T-cell (primary cell): ENCODE data around the gene ITGA2. TPM values are rescaled to one million over a fixed set of nuclear protein-coding genes. Genes with fewer than 3 reads are reported as not detected.

Experiments used
- ATAC-seq, 4 experiments: fragments of 200-7000 bp in 3 of 4; fragments of 150-1000 bp in 1 of 4; cut with Tn5 transposase; replicated peaks in 1 of 4; 1 replicate in 3 of 4; 2 replicates in 1 of 4; pipeline ENCODE4 v1.10.0; 2021; ENCODE audit warnings: moderate library complexity in 3 of 4, mild to moderate bottlenecking in 2 of 4, moderate number of reproducible peaks in 1 of 4
- CTCF ChIA-PET, 2 donors: fragments of 300-600 bp; sonication (Branson Sonifier 250); formaldehyde crosslinking; loops; one replicate each; lab custom pipeline; 2022; ENCODE audit warnings: antibody characterized with exemption in 2 of 2; lab: Charles Lee
- POLR2A ChIA-PET, 2 donors: fragments of 300-600 bp; sonication (Branson Sonifier 250); formaldehyde crosslinking; loops; one replicate each; lab custom pipeline; 2022; ENCODE audit warnings: antibody characterized with exemption in 2 of 2; lab: Charles Lee
- DNase-seq, 35 experiments: peaks; one replicate each; pipeline versions ENCODE4 v3.0.0 to v3.0.0-alpha.2; 2013 to 2023
- H3K27ac ChIP-seq: one replicate; pipeline ENCODE4 v1.5.1; 2013; ENCODE audit warnings: low read length
- H3K27me3 ChIP-seq, 2 experiments: replicated peaks in 1 of 2; 1 replicate in 1 of 2; 2 replicates in 1 of 2; pipeline versions ENCODE4 v1.6.1 to v1.7.0; 2013; ENCODE audit warnings: low read length in 1 of 2, mixed read lengths in 1 of 2; ENCODE audit not compliant: control insufficient read depth in 2 of 2, insufficient read depth in 2 of 2; ENCODE audit errors: extremely low read depth in 1 of 2
- H3K36me3 ChIP-seq, 2 donors: 1 replicate in 1 of 2; 2 replicates in 1 of 2; pipeline versions ENCODE4 v1.6.1 to v1.7.0; 2013; ENCODE audit warnings: low read length in 1 of 2; ENCODE audit not compliant: control insufficient read depth in 2 of 2, insufficient read depth in 1 of 2; ENCODE audit errors: extremely low read depth in 1 of 2
- H3K4me1 ChIP-seq, 2 experiments: 1 replicate in 1 of 2; 2 replicates in 1 of 2; pipeline versions ENCODE4 v1.6.1 to v1.7.0; 2013; ENCODE audit warnings: low read length in 2 of 2, mixed read lengths in 1 of 2; ENCODE audit not compliant: insufficient read depth in 2 of 2, control insufficient read depth in 1 of 2; ENCODE audit errors: extremely low read depth in 1 of 2
- H3K4me3 ChIP-seq, 2 donors: 1 replicate in 1 of 2; 2 replicates in 1 of 2; pipeline versions ENCODE4 v1.5.1 to v1.7.0; 2013; ENCODE audit warnings: mild to moderate bottlenecking in 2 of 2, low read length in 1 of 2, moderate library complexity in 1 of 2; ENCODE audit not compliant: control insufficient read depth in 1 of 2; ENCODE audit errors: extremely low read depth in 1 of 2
- H3K9me3 ChIP-seq: 2 replicates; pipeline ENCODE4 v1.7.0; 2013
- H3K27ac Mint-ChIP-seq, 2 donors: one replicate each; pipeline ENCODE4 v1.8.0; 2020 to 2021; ENCODE audit warnings: mild to moderate bottlenecking in 2 of 2, mixed read lengths in 2 of 2
- H3K27me3 Mint-ChIP-seq, 2 donors: one replicate each; pipeline ENCODE4 v1.8.0; 2021 to 2022; ENCODE audit warnings: mixed read lengths in 2 of 2
- H3K36me3 Mint-ChIP-seq: one replicate; pipeline ENCODE4 v1.8.0; 2021; ENCODE audit warnings: mixed read lengths
- H3K4me1 Mint-ChIP-seq, 3 donors: one replicate each; pipeline ENCODE4 v1.8.0; 2020 to 2022; ENCODE audit warnings: mixed read lengths in 3 of 3, mild to moderate bottlenecking in 1 of 3
- H3K4me3 Mint-ChIP-seq, 3 donors: one replicate each; pipeline ENCODE4 v1.8.0; 2020 to 2022; ENCODE audit warnings: mild to moderate bottlenecking in 3 of 3, mixed read lengths in 3 of 3, moderate library complexity in 3 of 3
- H3K9me3 Mint-ChIP-seq, 3 donors: one replicate each; pipeline ENCODE4 v1.8.0; 2020 to 2022; ENCODE audit warnings: mixed read lengths in 3 of 3
- WGBS: methylation state at CpG from one replicate; pipeline ENCODE4 v1.1.5; 2013; ENCODE audit warnings: missing lambda C conversion rate; ENCODE audit not compliant: insufficient coverage; 5-methylcytosine and 5-hydroxymethylcytosine counted together
- total RNA-seq, 35 experiments: library from RNA in 6 of 35; stranded (reverse) in 6 of 35; fragments of 120-200 nt in 1 of 35; gene quantifications; one replicate each; pipeline versions ENCODE4 v1.2.1 to v1.2.4 and lab custom pipeline; 2013 to 2026

The ITGA2 gene
- total RNA-seq, 5 donors from 2014 or later (not counting 1 experiment from before 2014, with no cell fraction given), result 0.16 to 1.5 (median 0.51) TPM

- H3K36me3 Mint-ChIP-seq, result no peaks in the 10 kb centered on the region
- H3K36me3 ChIP-seq, result no peaks in the 10 kb centered on the region
- no CpG with 5 or more reads among the region's 3 CpGs for WGBS
Observed at GRCh38 chr5:53063791-53064190, 74.6 kb downstream of the ITGA2 start.

GRCh38 chr5:53066088-53066487, 76.9 kb downstream of the ITGA2 start:
- no peak overlapping the region for H3K27ac Mint-ChIP-seq
- Histone ChIP-seq H3K27ac (no peak overlapping the region), H3K36me3 (no peaks in the 10 kb centered on the region), H3K9me3 (no peaks in the 10 kb centered on the region), H3K4me1 (no peaks in the 10 kb centered on the region), H3K4me3 (no peak overlapping the region), H3K27me3 (no peaks in the 10 kb centered on the region)
- peaks cover 0 to 10% (median 3%) of the 10 kb centered on the region in 3 donors for H3K4me1 Mint-ChIP-seq
- no peak overlapping the region for H3K4me3 Mint-ChIP-seq
- WGBS, result no CpG with 5 or more reads among the region's 1 CpG
- no peaks in the 10 kb centered on the region for H3K36me3 Mint-ChIP-seq
- ATAC-seq (no peak), DNase-seq (no peak)
- H3K9me3 Mint-ChIP-seq, result no peaks in the 10 kb centered on the region
- ChIA-PET CTCF (no interaction called here), POLR2A (no interaction called here)
- H3K27me3 Mint-ChIP-seq, result peaks cover 0 to 3% of the 10 kb centered on the region in 2 donors

More at GRCh38 chr5:53063791-53064190, 74.6 kb downstream of the ITGA2 start:
- no peak overlapping the region for H3K4me3 ChIP-seq
- DNase-seq (no peak), ATAC-seq (no peak)
- no peaks in the 10 kb centered on the region for H3K4me1 Mint-ChIP-seq
- no peak overlapping the region for H3K4me3 Mint-ChIP-seq
- peaks cover 0 to 9% of the 10 kb centered on the region in 2 donors for H3K27me3 Mint-ChIP-seq
- H3K27ac ChIP-seq, result no peak overlapping the region
- POLR2A ChIA-PET, result no interaction called here
- no peaks in the 10 kb centered on the region for H3K4me1 ChIP-seq
- no peak overlapping the region for H3K27ac Mint-ChIP-seq
- CTCF ChIA-PET, result no interaction called here
- no peaks in the 10 kb centered on the region for H3K9me3 ChIP-seq
- H3K27me3 ChIP-seq, result no peaks in the 10 kb centered on the region
- H3K9me3 Mint-ChIP-seq, result no peaks in the 10 kb centered on the region

GRCh38 chr5:53067641-53068040, 78.5 kb downstream of the ITGA2 start:
- WGBS, result no CpG with 5 or more reads among the region's 1 CpG
- ChIA-PET CTCF (no interaction called here), POLR2A (no interaction called here)
- Histone ChIP-seq H3K27ac (no peak overlapping the region), H3K4me1 (no peaks in the 10 kb centered on the region), H3K9me3 (no peaks in the 10 kb centered on the region), H3K36me3 (no peaks in the 10 kb centered on the region), H3K27me3 (no peaks in the 10 kb centered on the region), H3K4me3 (no peak overlapping the region)
- DNase-seq, result no peak
- no peak for ATAC-seq
- Mint-ChIP-seq H3K4me1 (peaks cover 0 to 10% (median 3%) of the 10 kb centered on the region in 3 donors), H3K27me3 (peaks cover 0 to under 1% of the 10 kb centered on the region in 2 donors), H3K27ac (no peak overlapping the region), H3K4me3 (no peak overlapping the region), H3K36me3 (no peaks in the 10 kb centered on the region), H3K9me3 (no peaks in the 10 kb centered on the region)

- H3K27ac ChIP-seq, result no peak overlapping the region
- no peak overlapping the region for H3K27ac Mint-ChIP-seq
- ATAC-seq (no peak), DNase-seq (no peak)
- peaks cover 0 to 10% (median 3%) of the 10 kb centered on the region in 3 donors for H3K4me1 Mint-ChIP-seq
- ChIA-PET POLR2A (no interaction called here), CTCF (interaction anchor here in 1 of 2 donors (0.9 kb wide), 1 partner anchor 22 kb away, joined by 4 read pairs; no protein-coding TSS in a partner anchor)
- no peaks in the 10 kb centered on the region for H3K36me3 Mint-ChIP-seq
- no peaks in the 10 kb centered on the region for H3K9me3 ChIP-seq
- 100% methylated on average over 1 of the region's 4 CpGs for WGBS
- no peak overlapping the region for H3K4me3 ChIP-seq
- no peaks in the 10 kb centered on the region for H3K9me3 Mint-ChIP-seq
- H3K4me1 ChIP-seq, result no peaks in the 10 kb centered on the region
- no peaks in the 10 kb centered on the region for H3K27me3 Mint-ChIP-seq
- no peaks in the 10 kb centered on the region for H3K36me3 ChIP-seq
- H3K27me3 ChIP-seq, result no peaks in the 10 kb centered on the region
- no peak overlapping the region for H3K4me3 Mint-ChIP-seq
Observed at GRCh38 chr5:53068291-53068836, 79.2 kb downstream of the ITGA2 start.

- CTCF ChIA-PET, result interaction anchor here in 1 of 2 donors (0.9 kb wide), 1 partner anchor 20 kb away, joined by 4 read pairs; no protein-coding TSS in a partner anchor
- Mint-ChIP-seq H3K27ac (no peak overlapping the region), H3K4me1 (peaks cover 0 to 10% (median 3%) of the 10 kb centered on the region in 3 donors), H3K4me3 (no peak overlapping the region), H3K36me3 (no peaks in the 10 kb centered on the region), H3K27me3 (no peaks in the 10 kb centered on the region), H3K9me3 (no peaks in the 10 kb centered on the region)
- ATAC-seq, result peak in 3 of 4 experiments; percentile 32 to 43 (median 37)
- Histone ChIP-seq H3K9me3 (no peaks in the 10 kb centered on the region), H3K4me1 (no peaks in the 10 kb centered on the region), H3K36me3 (no peaks in the 10 kb centered on the region), H3K27ac (no peak overlapping the region), H3K4me3 (no peak overlapping the region), H3K27me3 (no peaks in the 10 kb centered on the region)
- POLR2A ChIA-PET, result no interaction called here
- 35% methylated on average over 4 of the region's 5 CpGs for WGBS
- DNase-seq, result peak in 1 of 35 experiments; percentile 0
Observed at GRCh38 chr5:53069626-53070025, 80.5 kb downstream of the ITGA2 start.

GRCh38 chr5:53071298-53071697, 82.1 kb downstream of the ITGA2 start:
- CTCF ChIA-PET, result no interaction called here
- no peak overlapping the region for H3K27ac ChIP-seq
- H3K36me3 ChIP-seq, result no peaks in the 10 kb centered on the region
- no peak overlapping the region for H3K4me3 ChIP-seq
- Mint-ChIP-seq H3K4me1 (peaks cover 0 to 10% (median 3%) of the 10 kb centered on the region in 3 donors), H3K36me3 (no peaks in the 10 kb centered on the region), H3K9me3 (no peaks in the 10 kb centered on the region), H3K27ac (no peak overlapping the region), H3K4me3 (no peak overlapping the region), H3K27me3 (peaks cover 0 to 4% of the 10 kb centered on the region in 2 donors)
- no peaks in the 10 kb centered on the region for H3K27me3 ChIP-seq
- ATAC-seq, result no peak
- no peak for DNase-seq
- WGBS, result no CpG with 5 or more reads among the region's 2 CpGs
- no peaks in the 10 kb centered on the region for H3K9me3 ChIP-seq
- POLR2A ChIA-PET, result no interaction called here
- no peaks in the 10 kb centered on the region for H3K4me1 ChIP-seq
